Keratinocyte (primary cell): Measurements from ENCODE around the gene RRP12. TPM values are rescaled to one million over a fixed set of nuclear protein-coding genes. Genes with fewer than 3 reads are reported as not detected.

Experiments
- DNase-seq: peaks from one replicate; pipeline ENCODE4 v3.0.0-alpha.2; 2011; ENCODE audit warnings: low read depth, missing footprints, low spot score
- FAIRE-seq: peaks from 2 replicates; lab custom pipeline; 2011; peaks lifted over from hg19 to GRCh38; lab: Jason Lieb, UNC
- H2AFZ ChIP-seq: 2 replicates; pipeline ENCODE4 v1.6.0; 2012; ENCODE audit warnings: low read length, control low read depth, inconsistent platforms; ENCODE audit not compliant: control insufficient read depth
- H3K27ac ChIP-seq: 2 replicates; pipeline ENCODE4 v1.5.1; 2011; ENCODE audit warnings: low read length; ENCODE audit not compliant: control insufficient read depth, insufficient read depth
- H3K27me3 ChIP-seq: 3 replicates; pipeline ENCODE4 v1.6.0; 2011; ENCODE audit warnings: low read length; ENCODE audit not compliant: control insufficient read depth, insufficient read depth; ENCODE audit errors: extremely low read depth
- H3K36me3 ChIP-seq, 2 experiments: 2 replicates in 1 of 2; 3 replicates in 1 of 2; pipeline ENCODE4 v1.5.1; 2011; ENCODE audit warnings: low read length in 2 of 2, mild to moderate bottlenecking in 1 of 2; ENCODE audit not compliant: control insufficient read depth in 2 of 2, insufficient read depth in 2 of 2; ENCODE audit errors: extremely low read depth in 1 of 2
- H3K4me1 ChIP-seq: 3 replicates; pipeline ENCODE4 v1.5.1; 2011; ENCODE audit warnings: low read length; ENCODE audit not compliant: control insufficient read depth, insufficient read depth; ENCODE audit errors: extremely low read depth
- H3K4me2 ChIP-seq: 3 replicates; pipeline ENCODE4 v1.6.0; 2011; ENCODE audit warnings: low read depth, low read length; ENCODE audit not compliant: control insufficient read depth, insufficient read depth; ENCODE audit errors: extremely low read depth
- H3K4me3 ChIP-seq, 3 experiments: fragments of 200-600 bp in 1 of 3; sonication (generic) in 1 of 3; 2 replicates in 2 of 3; 3 replicates in 1 of 3; pipeline ENCODE4 v1.5.1; 2011 to 2016; ENCODE audit warnings: low read length in 3 of 3, mild to moderate bottlenecking in 3 of 3, control low read depth in 2 of 3, inconsistent platforms in 1 of 3, low read depth in 1 of 3, mixed read lengths in 1 of 3, mixed run types in 1 of 3, moderate library complexity in 1 of 3; ENCODE audit not compliant: control insufficient read depth in 2 of 3, insufficient read depth in 2 of 3; ENCODE audit errors: extremely low read depth in 1 of 3
- H3K79me2 ChIP-seq: 2 replicates; pipeline ENCODE4 v1.6.0; 2012; ENCODE audit warnings: low read length; ENCODE audit not compliant: control insufficient read depth, insufficient read depth
- H3K9ac ChIP-seq: 3 replicates; pipeline ENCODE4 v1.6.0; 2011; ENCODE audit warnings: low read length; ENCODE audit not compliant: control insufficient read depth, insufficient read depth; ENCODE audit errors: extremely low read depth
- H3K9me1 ChIP-seq: 3 replicates; pipeline ENCODE4 v1.6.0; 2011; ENCODE audit warnings: low read length; ENCODE audit not compliant: control insufficient read depth, insufficient read depth; ENCODE audit errors: extremely low read depth
- H3K9me3 ChIP-seq: 2 replicates; pipeline ENCODE4 v1.5.1; 2012; ENCODE audit warnings: low read depth, low read length; ENCODE audit not compliant: control insufficient read depth
- H4K20me1 ChIP-seq: 3 replicates; pipeline ENCODE4 v1.6.0; 2011; ENCODE audit warnings: low read length; ENCODE audit not compliant: control insufficient read depth, insufficient read depth; ENCODE audit errors: extremely low read depth
- EZH2 ChIP-seq: IDR thresholded peaks from one replicate; pipeline ENCODE4 v1.6.1; 2012; ENCODE audit warnings: inconsistent platforms, mild to moderate bottlenecking, low read length, moderate library complexity
- dilution Hi-C: fragments of 300-500 bp; cut with MboI; formaldehyde crosslinking; loops from one replicate; pipeline ENCODE4 v1.7.0; 2020; ENCODE audit warnings: low sequenced_read_pairs; ENCODE audit not compliant: extremely low pct_ligation_motif_present
- polyA plus RNA-seq, 5 experiments: library from polyadenylated mRNA; depleted of rRNA in 3 of 5; stranded (reverse) in 3 of 5; stranded (forward) in 1 of 5; unstranded in 1 of 5; fragments of >200 nt; gene quantifications; 1 replicate in 1 of 5; 2 replicates in 3 of 5; 3 replicates in 1 of 5; pipeline versions ENCODE4 v1.2.1 to v1.2.3, GENCODE V29; 2011 to 2012; ENCODE audit warnings: missing spikeins in 2 of 5, low read depth in 1 of 5, low replicate concordance in 1 of 5
- TF ChIP-seq, protein P1 (sequence below), 3 experiments: IDR thresholded peaks in 1 of 3; conservative IDR thresholded peaks in 1 of 3; optimal IDR thresholded peaks in 1 of 3; 2 replicates in 2 of 3; 3 replicates in 1 of 3; pipeline versions ENCODE3 to v1.5.1; 2011; ENCODE audit warnings: low read length in 3 of 3, mild to moderate bottlenecking in 3 of 3, moderate library complexity in 2 of 3, control low read depth in 1 of 3, inconsistent platforms in 1 of 3; ENCODE audit not compliant: insufficient read depth in 2 of 3; ENCODE audit errors: extremely low read depth in 1 of 3

RRP12 gene
- polyA plus RNA-seq, 1 donor (not counting 4 experiments of a cell fraction or from before 2014, with no cell fraction given), result 14.8 TPM

DNA sequence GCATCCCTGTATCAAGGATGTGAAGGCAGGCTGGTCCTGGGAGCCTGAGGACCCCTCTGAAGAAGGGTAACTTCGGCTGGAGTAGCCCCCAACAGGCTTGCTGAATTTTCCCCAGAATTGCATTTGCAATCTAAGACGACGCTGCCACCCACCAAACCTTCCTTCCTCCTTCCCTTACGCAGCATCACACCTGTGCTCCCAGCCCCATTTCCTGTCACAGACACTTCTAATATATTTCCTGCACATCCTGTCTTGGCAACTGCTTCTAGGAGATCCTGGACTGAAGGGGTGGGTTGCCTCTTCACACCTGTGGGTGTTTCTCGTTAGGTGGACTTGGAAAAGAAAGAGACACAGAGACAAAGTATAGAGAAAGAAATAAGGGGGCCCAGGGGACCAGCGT, 15.4 kb upstream of the RRP12 start:
- Histone ChIP-seq H4K20me1 (no peaks in the 10 kb centered on the region), H3K9me1 (no peaks in the 10 kb centered on the region), H3K36me3 (no peaks in the 10 kb centered on the region), H3K9ac (no peak overlapping the region), H3K4me3 (no peak overlapping the region), H3K27me3 (no peaks in the 10 kb centered on the region), H3K4me2 (no peak overlapping the region), H3K9me3 (no peaks in the 10 kb centered on the region), H3K4me1 (peaks cover 34% of the 10 kb centered on the region), H3K27ac (no peak overlapping the region), H3K79me2 (no peaks in the 10 kb centered on the region), H2AFZ (no peak overlapping the region)
- FAIRE-seq, result no peak
- dilution Hi-C loops, result no loop called here
- TF ChIP-seq EZH2, result no peak
- TF ChIP-seq, protein P1, sequence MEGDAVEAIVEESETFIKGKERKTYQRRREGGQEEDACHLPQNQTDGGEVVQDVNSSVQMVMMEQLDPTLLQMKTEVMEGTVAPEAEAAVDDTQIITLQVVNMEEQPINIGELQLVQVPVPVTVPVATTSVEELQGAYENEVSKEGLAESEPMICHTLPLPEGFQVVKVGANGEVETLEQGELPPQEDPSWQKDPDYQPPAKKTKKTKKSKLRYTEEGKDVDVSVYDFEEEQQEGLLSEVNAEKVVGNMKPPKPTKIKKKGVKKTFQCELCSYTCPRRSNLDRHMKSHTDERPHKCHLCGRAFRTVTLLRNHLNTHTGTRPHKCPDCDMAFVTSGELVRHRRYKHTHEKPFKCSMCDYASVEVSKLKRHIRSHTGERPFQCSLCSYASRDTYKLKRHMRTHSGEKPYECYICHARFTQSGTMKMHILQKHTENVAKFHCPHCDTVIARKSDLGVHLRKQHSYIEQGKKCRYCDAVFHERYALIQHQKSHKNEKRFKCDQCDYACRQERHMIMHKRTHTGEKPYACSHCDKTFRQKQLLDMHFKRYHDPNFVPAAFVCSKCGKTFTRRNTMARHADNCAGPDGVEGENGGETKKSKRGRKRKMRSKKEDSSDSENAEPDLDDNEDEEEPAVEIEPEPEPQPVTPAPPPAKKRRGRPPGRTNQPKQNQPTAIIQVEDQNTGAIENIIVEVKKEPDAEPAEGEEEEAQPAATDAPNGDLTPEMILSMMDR (optimal IDR thresholded peaks at IDR 0.05 in 1 of 3, IDR thresholded peaks at IDR 0.05 in 1 of 3, conservative IDR thresholded peaks at IDR 0.05 in 1 of 3; ENCODE audit: extremely low read depth in 1 of 3, insufficient read depth in 2 of 3, low read length in 3 of 3), result no peak
- DNase-seq, result no peak

DNA sequence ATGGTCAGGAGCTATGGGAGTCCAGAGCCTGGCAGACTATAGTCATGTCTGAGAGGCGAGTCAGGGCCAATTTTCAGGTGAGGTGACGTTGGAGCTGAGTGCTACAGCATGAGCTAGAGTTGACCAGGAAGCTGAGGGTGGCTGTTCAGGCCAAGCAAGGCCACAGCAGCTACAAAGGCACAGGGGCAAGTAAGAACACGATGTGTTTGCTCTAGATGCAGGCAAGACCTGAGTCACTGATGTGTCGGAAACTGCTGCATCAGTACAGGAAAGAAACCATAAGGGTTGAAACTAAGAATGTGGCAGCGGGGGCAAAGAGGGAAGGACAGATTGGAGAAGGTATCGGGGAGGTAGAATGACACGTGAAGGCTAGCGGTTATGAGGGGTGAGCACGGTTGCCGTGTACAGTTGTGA, 11.8 kb upstream of the RRP12 start:
- no peaks in the 10 kb centered on the region for H3K9me1 ChIP-seq
- no peaks in the 10 kb centered on the region for H3K27me3 ChIP-seq
- no peaks in the 10 kb centered on the region for H3K36me3 ChIP-seq
- H2AFZ ChIP-seq, result peak overlapping the region; percentile 80
- peak overlapping the region; percentile 20 for H3K9ac ChIP-seq
- peak overlapping the region; percentile 85 for H3K27ac ChIP-seq
- dilution Hi-C loops, result no loop called here
- peak; percentile 87 for DNase-seq
- H3K4me3 ChIP-seq, result peak overlapping the region in 1 of 3 experiments; percentile 4
- H3K4me1 ChIP-seq, result peaks cover 31% of the 10 kb centered on the region
- H4K20me1 ChIP-seq, result no peaks in the 10 kb centered on the region
- TF ChIP-seq EZH2, result no peak
- TF ChIP-seq, protein P1 (optimal IDR thresholded peaks at IDR 0.05 in 1 of 3, IDR thresholded peaks at IDR 0.05 in 1 of 3, conservative IDR thresholded peaks at IDR 0.05 in 1 of 3; ENCODE audit: extremely low read depth in 1 of 3, insufficient read depth in 2 of 3, low read length in 3 of 3), result no peak
- H3K4me2 ChIP-seq, result peak overlapping the region; percentile 63
- FAIRE-seq, result peak; percentile 95
- H3K9me3 ChIP-seq, result no peaks in the 10 kb centered on the region
- H3K79me2 ChIP-seq, result no peaks in the 10 kb centered on the region
